GM19035 (cell line): ENCODE data around the gene TRMT112.

Experiments
- ATAC-seq: cut with Tn5 transposase; IDR thresholded peaks from one replicate; pipeline ENCODE4 v1.9.1; 2021; ENCODE audit not compliant: unreplicated experiment

TRMT112 gene

GRCh38 chr11:64294774-64295173 is 22.6 kb downstream of the TRMT112 start:
- ATAC-seq: no peak

GRCh38 chr11:64292460-64293254 is 24.7 kb downstream of the TRMT112 start:
- no peak for ATAC-seq

GRCh38 chr11:64291752-64292459 is 25.5 kb downstream of the TRMT112 start:
- ATAC-seq: no peak

- ATAC-seq: no peak
Observed at GRCh38 chr11:64291262-64291751, 26.1 kb downstream of the TRMT112 start, which contains the start of gene KCNK4. Gene KCNK4, plus strand, starts transcription at chr11:64291302. Its CDS starts 1,717 bp downstream, at chr11:64293019.

- ATAC-seq: no peak
Observed at GRCh38 chr11:64290352-64291261, 26.8 kb downstream of the TRMT112 start.

- no peak for ATAC-seq
Observed at GRCh38 chr11:64289002-64289564, 28.3 kb downstream of the TRMT112 start.

- no peak for ATAC-seq
Observed at GRCh38 chr11:64288353-64288750, 29.0 kb downstream of the TRMT112 start.

- no peak for ATAC-seq
Observed at GRCh38 chr11:64287676-64288352, 29.5 kb downstream of the TRMT112 start.

GRCh38 chr11:64286801-64287159 is 30.6 kb downstream of the TRMT112 start:
- ATAC-seq: no peak

GRCh38 chr11:64285885-64286800 is 31.2 kb downstream of the TRMT112 start:
- ATAC-seq: no peak

- peak; percentile 59 for ATAC-seq
Observed at GRCh38 chr11:64284962-64285884, 32.1 kb downstream of the TRMT112 start, which contains the start of gene GPR137. Gene GPR137, plus strand, starts transcription at chr11:64285848. Its CDS starts 677 bp downstream, at chr11:64286525.

- peak; percentile 69 for ATAC-seq
Observed at GRCh38 chr11:64284048-64284961, 33.1 kb downstream of the TRMT112 start, which contains the start of gene BAD. Gene BAD, minus strand, starts transcription at chr11:64284665. Its CDS starts 297 bp downstream, at chr11:64284368.

GRCh38 chr11:64283092-64283491 is 34.3 kb downstream of the TRMT112 start:
- no peak for ATAC-seq

- no peak for ATAC-seq
Observed at GRCh38 chr11:64281957-64282770, 35.2 kb downstream of the TRMT112 start.

GRCh38 chr11:64278576-64279190 is 38.7 kb downstream of the TRMT112 start:
- no peak for ATAC-seq
